ENCODE measurements around the gene SLC22A4.

Gene SLC22A4

GRCh38 chr5:132260714-132261551, 33.3 kb upstream of the SLC22A4 start:
- TF ChIP-seq MYC (IDR thresholded peaks at IDR 0.05; ENCODE audit: low read depth, low read length) (no peak), POLR2A (IDR thresholded peaks at IDR 0.05; ENCODE audit: extremely low read depth, insufficient read length) (no peak)
- TF ChIP-seq, protein P1, sequence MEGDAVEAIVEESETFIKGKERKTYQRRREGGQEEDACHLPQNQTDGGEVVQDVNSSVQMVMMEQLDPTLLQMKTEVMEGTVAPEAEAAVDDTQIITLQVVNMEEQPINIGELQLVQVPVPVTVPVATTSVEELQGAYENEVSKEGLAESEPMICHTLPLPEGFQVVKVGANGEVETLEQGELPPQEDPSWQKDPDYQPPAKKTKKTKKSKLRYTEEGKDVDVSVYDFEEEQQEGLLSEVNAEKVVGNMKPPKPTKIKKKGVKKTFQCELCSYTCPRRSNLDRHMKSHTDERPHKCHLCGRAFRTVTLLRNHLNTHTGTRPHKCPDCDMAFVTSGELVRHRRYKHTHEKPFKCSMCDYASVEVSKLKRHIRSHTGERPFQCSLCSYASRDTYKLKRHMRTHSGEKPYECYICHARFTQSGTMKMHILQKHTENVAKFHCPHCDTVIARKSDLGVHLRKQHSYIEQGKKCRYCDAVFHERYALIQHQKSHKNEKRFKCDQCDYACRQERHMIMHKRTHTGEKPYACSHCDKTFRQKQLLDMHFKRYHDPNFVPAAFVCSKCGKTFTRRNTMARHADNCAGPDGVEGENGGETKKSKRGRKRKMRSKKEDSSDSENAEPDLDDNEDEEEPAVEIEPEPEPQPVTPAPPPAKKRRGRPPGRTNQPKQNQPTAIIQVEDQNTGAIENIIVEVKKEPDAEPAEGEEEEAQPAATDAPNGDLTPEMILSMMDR (IDR thresholded peaks at IDR 0.05; ENCODE audit: low read depth, low read length) = no peak
- TF ChIP-seq, protein P2, sequence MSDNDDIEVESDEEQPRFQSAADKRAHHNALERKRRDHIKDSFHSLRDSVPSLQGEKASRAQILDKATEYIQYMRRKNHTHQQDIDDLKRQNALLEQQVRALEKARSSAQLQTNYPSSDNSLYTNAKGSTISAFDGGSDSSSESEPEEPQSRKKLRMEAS (IDR thresholded peaks at IDR 0.05; ENCODE audit: low read depth, low read length) = no peak
- H3K4me3 ChIP-seq (ENCODE audit: low read depth, low read length) = no peak overlapping the region
- DNase-seq (ENCODE audit: low read depth) = peak; percentile 73

GRCh38 chr5:132261881-132262845, 32.0 kb upstream of the SLC22A4 start:
- TF ChIP-seq MYC (IDR thresholded peaks at IDR 0.05; ENCODE audit: low read depth, low read length) (no peak), POLR2A (IDR thresholded peaks at IDR 0.05; ENCODE audit: extremely low read depth, insufficient read length) (no peak)
- TF ChIP-seq, protein P2 (IDR thresholded peaks at IDR 0.05; ENCODE audit: low read depth, low read length) = no peak
- TF ChIP-seq, protein P1 (IDR thresholded peaks at IDR 0.05; ENCODE audit: low read depth, low read length) = no peak
- no peak for DNase-seq (ENCODE audit: low read depth)
- no peak overlapping the region for H3K4me3 ChIP-seq (ENCODE audit: low read depth, low read length)

DNA sequence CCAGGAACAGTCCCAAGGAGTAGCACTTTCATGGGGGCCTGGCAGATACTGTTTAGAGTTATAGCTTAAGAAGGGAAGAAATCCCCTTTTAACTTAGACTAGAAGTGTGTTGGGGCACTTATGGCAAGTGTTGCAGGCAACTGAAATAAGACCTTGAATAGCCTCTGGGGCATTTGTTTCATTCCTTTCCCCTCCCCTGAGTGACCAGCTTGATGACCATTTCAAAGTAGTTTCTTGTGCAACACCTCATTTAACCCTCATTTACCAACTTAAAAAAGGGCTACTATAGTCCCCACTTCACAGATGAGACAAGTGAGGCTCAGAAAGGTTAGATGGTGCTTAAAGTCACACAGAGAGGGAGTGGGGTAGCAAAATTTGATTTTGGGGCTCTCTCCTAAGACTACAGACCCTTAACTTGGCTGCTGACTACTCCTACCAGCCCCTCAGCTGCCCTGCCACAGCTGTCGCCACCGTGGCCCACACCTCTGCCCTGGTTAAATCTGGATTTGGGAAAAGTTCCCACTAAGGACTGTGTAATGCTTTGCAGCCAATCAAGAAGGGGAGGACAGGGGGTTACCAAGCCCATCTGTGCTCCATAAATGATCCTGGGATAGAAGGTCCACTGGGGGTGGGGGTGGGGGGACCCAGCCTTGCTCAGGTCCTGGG, 31.2 kb upstream of the SLC22A4 start:
- DNase-seq (ENCODE audit: low read depth) = no peak
- H3K4me3 ChIP-seq (ENCODE audit: low read depth, low read length) = no peak overlapping the region
- TF ChIP-seq, protein P1 (IDR thresholded peaks at IDR 0.05; ENCODE audit: low read depth, low read length) = no peak
- TF ChIP-seq, protein P2 (IDR thresholded peaks at IDR 0.05; ENCODE audit: low read depth, low read length) = no peak
- no peak for TF ChIP-seq POLR2A (IDR thresholded peaks at IDR 0.05; ENCODE audit: extremely low read depth, insufficient read length)
- TF ChIP-seq MYC (IDR thresholded peaks at IDR 0.05; ENCODE audit: low read depth, low read length) = no peak

GRCh38 chr5:132263548-132264261, 30.5 kb upstream of the SLC22A4 start:
- H3K4me3 ChIP-seq (ENCODE audit: low read depth, low read length) = no peak overlapping the region
- TF ChIP-seq POLR2A (IDR thresholded peaks at IDR 0.05; ENCODE audit: extremely low read depth, insufficient read length) (no peak), MYC (IDR thresholded peaks at IDR 0.05; ENCODE audit: low read depth, low read length) (no peak)
- TF ChIP-seq, protein P1 (IDR thresholded peaks at IDR 0.05; ENCODE audit: low read depth, low read length) = no peak
- TF ChIP-seq, protein P2 (IDR thresholded peaks at IDR 0.05; ENCODE audit: low read depth, low read length) = no peak
- DNase-seq (ENCODE audit: low read depth) = no peak

Measured in NB4 (cell line).